Stimulated activated CD4-positive, alpha-beta T cell treated with anti-CD3 and anti-CD28 coated beads, Interleukin-12 subunit alpha, Interleukin-12 subunit beta, amount 100 ng/mL, for 24 hours (primary cell): ENCODE results near the gene GASK1B.
A peak's percentile ranks its signal among the peaks of the same experiment; 100 is the strongest.

Source experiments
- DNase-seq, 2 experiments: peaks; one replicate each; pipeline ENCODE4 v3.0.0-alpha.2; 2020; ENCODE audit warnings: low read depth in 2 of 2

Gene GASK1B

DNA sequence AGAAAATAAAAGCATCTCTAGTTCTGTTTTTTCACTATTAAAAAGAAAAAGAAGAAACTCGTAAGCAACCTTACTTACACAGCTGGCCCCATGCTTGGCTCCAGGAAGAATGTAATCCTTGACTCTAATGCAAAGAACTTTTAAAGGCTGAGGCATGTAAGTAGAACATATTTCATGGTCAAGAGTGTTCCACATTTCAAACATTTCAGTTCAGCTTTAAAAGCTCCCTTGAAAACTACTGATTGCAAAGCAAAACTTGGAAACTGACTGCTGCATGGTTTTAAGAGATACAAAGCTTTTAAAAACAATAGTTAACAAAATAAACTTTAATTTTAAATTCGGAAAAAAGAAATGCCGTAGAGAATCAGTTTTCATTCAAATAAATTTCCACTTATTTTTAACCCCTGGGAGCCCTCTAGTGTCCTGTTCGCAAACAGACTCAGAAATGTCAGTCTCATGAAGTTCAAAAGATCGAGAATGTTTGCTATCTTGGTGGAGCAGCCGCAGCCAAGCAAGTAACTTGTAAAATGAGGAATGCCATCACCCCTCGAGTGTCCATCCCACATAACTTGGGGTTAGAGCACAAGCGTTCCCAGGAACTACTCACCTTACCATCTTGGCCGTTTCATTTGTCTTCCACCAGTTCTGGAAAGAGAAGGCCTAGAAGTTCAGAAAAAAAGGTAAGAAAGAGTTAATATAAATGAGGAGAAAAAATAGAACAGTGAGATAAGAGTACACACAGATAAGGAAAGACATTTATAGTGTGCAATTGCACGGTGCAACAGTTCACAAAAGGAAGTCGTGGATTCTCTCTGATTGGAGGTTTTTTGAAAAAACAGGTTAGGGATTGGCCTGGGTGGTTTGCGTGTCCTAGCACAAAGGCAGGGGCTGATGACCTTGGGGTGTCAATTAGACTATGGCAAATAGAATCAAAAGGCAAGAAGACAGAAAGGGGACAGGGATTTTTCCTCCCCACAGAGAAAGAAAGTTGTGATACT lies at the start of gene GASK1B:
TSS of gene GASK1B (minus strand) at position 765 of the 998 bp plus-strand sequence. CDS start 1,650 bp downstream, outside the sequence.
- DNase-seq, result no peak

DNA sequence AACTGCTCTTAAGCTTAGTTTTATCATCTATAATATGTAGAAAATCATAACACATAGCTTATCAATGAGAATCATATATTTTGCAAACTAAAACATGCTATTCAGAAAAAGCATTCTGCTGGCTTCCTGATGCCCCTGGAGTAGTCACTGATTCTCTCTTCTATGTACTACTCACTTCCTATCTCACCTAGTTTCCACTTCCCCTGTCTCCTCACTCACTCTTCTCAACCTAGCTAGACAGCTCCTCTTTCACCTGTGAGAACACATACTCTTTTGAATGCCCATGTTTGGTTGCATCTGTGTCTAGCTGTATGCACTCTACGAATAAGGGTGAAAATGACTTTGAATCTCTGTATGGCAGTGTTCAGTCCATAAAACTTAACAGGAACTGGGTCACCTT lies 46.8 kb upstream of the GASK1B start:
- DNase-seq, result no peak

DNA sequence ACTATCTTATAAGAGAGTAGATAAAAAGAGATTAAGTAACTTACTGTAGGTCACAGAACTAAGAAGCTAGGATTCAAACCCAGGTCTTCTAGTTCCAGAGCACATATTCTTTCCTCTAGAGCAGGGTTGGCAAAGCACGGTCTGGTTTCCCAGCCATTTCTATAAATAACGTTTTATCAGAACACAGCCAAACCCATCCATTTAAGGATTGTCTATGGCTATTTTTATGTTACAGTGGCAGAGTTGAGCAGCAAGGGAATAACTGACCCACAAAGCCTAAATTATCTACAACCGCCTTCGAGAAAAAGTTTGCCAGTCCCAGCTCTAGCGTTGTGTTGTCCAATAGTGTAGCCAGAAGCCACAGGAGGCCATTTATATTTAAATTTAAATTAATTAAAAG lies 44.9 kb upstream of the GASK1B start:
- DNase-seq, result no peak

DNA sequence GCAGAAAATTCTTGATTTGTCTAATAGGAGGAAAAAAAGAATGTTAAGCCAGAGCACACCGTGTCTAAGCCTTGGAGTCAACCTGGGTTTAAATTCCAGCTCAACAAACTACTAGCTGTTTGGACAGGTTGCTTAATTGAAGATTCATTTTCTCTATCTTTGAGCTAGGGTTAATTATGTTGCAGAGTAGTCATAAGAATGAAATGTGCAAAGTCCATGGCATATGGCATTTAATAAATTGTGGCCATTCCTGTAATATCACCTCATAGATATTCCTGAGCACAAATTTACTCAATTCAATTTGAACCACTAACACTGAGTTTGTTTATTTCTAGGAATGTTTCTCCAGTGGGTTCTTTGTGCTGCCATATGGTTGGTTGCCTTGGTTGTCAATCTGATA lies 42.0 kb upstream of the GASK1B start:
- no peak for DNase-seq

DNA sequence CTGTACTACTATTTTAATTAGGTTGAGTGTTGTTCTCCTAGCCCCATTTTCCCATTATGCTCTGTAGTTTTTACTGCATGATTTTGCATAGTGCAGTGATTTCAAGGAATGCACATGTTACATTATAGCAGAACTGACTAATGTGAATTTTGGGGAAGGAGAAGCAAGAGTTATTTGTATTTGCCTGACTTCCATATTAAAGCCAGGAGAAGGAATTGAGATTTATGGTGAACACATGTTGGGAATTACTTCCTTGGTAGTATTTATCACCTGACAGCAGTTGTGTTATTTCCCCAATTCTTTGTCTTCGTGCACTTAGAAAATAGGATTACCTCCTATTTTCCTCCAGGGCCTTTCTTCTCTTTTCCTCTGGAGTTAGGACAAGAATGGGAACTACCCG lies 40.6 kb upstream of the GASK1B start:
- DNase-seq, result no peak

DNA sequence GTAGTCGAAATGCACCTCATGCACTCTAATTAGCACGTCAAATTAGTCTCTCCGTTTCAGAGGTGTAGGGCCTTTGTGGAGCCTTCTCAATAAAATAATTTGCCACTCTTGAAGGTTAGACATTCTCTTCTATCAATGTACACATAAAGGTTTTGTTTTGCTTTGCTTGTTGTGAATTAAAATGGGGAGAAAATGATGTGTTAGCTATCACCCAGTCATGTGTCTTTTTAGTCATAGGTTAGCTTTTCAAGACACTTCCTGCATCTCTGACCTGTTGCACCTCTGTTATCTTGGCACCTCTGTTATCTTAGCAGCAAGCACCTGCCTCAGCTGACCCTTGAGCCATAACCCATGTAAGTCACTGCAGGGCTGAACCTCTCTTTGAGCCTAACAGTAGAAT lies 38.4 kb upstream of the GASK1B start:
- no peak for DNase-seq

DNA sequence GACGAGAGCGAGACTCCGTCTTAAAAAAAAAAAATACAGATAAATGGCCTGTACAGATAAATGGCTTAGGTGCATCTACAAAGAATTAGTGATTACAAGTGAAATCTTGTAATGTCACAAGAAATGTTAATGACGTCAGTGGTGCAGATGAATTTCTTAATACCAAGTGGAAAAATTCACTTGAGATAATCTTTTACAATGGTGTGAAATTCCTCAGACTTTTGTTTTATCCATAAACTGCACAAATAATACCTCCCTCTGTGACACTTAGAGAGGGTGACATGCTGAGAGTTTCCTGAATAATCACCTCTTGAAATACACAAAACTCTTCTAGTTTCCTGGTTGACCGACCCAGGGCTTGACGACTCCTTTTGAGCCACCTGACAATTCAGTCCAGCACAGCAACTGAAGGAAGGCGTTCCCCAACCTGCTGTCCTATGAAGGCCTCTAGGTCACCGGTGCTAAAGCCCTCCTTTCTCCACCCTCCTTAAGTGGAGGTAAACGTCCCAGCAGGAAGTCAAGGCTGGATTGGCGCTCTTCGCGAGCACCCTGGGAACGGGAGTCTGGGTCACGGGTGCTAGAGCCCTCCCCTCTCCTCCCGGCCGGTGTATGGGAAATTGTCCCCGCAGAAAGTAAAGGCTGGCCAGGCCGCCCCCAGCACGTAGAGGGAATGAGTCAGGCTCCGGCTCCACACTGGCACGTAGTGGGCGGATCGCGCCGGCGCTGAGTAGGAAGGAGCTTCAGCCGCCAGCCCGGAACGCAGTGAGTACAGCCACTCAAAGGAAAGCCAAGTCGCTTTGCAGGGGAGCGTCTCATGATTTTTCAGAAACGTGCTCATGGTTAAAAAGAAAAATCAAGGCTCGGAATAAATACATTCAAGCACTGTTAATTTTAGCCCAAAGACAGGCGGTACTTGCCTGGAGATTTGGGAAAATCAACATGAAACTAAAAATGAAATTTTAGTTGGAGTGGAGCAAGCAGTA lies 37.3 kb upstream of the GASK1B start, which contains the start of gene TMEM144:
TSS of gene TMEM144 (plus strand) at position 662 of the 983 bp plus-strand sequence. CDS start 2,182 bp downstream, outside the sequence.
- DNase-seq, result peak; percentile 6 to 41

DNA sequence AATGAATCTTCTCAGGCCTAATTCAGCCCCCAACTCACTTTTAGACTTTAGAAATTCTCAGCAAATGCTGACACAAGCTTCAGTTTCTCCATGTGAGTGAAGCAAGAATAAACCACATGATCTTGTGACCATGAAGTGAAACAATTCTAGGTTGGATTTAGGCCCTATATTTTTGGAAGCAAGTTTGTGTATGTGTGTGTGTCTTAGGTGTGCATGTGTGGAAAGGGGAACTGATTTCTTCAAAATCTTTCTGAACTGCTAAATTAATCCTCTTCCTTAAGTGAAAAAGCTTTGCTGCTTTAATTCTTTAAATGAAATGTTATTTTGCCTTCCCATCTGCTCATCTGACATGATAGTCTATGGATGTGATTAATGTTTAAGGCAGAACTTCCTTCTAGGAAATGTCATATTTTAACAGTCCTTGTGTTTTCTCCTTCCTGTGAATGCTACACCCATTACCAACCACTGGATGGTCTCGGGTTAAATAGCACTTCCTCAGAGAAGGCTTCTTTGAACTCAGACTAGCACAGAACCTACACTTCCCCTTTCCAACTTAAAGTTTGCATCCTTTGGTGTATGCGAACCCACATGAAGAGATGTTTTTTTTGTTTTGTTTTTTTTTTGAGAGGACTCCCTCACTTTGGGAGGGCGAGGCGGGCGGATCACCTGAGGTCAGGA lies 36.3 kb upstream of the GASK1B start:
- no peak for DNase-seq

DNA sequence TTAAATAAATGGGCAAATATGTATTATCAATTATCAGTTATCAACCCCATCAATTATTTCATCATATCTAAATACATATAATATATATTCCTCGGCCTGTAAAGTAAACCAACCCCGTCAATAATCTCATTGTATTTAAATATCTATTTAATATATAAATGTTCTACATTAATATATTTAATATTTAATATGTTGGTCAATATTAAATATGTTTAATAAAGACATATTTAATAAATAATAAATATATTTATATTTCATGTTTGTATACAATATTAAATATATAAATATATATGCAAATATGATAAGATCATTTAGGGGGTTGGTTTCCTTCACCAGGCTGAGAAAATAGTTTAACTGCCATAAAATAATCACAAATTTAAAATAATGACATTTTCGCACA lies 31.1 kb upstream of the GASK1B start:
- no peak for DNase-seq

DNA sequence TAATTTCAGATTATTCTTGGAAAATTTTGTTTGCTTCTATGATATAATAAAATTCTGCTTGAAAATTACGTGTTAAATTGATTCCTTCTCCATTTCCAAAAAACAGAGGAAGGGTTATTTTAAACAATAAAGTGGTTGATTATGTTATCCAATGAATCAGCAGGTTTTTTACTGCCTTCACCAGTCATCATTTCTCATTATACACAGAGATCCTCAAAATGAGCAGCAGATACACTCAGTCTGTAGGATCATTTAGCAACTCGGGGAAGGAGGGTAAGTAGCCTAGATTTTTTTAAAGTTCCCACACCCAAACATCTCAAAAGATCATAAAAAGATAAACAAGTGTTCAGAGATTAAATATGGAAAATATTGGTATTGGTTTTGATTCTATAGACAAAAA lies 30.6 kb upstream of the GASK1B start:
- DNase-seq, result no peak

DNA sequence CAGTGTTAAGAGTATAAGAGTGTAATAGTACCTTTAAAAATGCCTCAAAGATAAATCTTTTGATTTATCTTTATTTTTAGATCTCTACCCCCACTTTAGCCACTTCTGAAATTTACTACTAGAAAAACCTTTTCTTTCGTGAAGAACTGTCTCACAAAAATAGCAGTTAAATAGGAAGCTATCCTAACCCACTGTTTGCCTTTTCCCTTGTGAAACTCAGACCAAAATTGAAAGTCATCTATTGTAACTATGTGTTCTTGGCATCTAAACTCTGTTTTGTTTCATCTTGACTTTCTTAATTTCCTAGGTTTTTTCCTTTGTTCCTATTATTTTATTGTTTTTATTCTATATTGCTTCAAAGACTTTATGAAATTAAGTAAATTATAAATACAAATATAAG lies 29.7 kb upstream of the GASK1B start:
- no peak for DNase-seq

DNA sequence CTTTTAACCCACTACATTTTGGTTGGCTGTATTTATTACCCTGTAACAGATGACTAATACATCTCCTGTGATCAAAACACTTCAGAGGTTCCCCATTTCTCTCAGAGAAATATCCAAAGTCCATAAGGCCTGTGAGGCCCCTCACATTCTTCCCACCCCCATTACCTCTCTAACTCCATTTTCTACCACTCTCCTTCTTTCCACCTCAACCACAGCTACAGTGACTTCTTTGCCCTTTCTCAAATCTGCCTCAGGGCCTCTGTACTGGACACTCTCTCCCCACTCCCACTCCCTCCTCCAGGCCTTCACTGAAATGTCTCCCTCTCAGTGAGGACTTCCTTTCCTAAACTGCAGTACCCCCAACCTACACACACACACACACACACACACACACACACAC lies 29.1 kb upstream of the GASK1B start:
- no peak for DNase-seq

DNA sequence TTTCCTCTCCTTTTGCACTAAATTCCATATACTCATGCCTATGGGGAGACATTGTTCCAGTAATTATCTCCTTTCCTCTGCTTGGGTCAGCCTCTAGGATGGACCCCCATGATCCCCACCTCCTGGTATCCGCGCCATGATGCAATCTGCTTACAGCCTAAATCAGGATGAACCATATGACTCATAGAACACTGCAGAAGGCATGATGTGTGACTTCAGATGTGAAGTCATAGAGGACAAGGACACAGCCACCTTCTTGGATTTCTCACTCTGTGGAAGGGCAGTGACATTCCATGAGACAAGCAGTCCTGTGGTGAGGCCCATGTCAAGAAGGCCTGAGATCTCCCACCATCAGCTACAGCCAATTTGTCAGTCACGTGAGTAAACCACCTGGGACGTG lies 28.5 kb upstream of the GASK1B start:
- DNase-seq, result no peak

DNA sequence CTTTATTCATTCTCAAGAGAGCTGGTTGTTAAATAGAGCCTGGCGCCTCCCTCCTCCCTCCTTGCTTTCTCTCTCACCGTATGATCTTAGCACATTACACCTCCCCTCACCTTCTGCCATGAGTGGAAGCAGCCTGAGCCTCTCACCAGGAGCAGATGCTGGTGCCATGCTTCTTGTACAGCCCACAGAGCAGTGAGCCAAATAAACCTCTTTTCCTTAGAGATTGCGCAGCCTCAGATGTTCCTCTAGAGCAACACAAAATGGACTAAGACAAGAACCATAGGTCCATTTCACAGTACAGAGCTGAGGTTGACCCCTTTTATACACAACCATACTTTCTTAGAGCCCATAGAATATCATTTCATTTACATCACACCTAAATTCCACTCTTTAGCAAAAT lies 27.4 kb upstream of the GASK1B start:
- no peak for DNase-seq

DNA sequence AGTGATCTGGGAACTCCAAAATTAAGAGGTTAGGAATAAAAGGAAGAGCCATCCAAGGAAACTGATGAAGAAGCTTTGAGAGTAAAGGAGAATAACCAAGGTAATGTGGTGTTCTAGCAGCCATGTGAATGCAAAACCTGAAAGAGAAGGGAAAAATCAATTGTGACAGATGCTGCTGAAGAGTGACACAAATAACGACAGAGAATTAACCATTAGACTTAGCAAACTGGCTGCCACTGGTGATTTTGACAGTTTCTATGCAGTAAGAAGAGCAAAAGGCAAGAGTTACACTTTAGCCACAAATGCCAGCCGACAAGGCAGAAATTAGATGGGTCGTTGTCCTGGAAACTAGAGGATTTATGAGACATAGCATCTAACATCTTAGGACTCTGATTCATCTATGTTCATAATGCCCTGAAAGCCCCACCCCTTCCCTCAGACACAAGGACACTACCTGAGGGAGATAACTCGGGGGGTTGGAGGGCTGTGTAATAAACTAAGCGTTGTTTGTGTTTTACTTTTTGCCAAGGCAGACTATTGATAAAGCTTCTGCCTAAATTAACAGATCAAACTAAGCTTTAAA lies 24.5 kb upstream of the GASK1B start:
- no peak for DNase-seq

DNA sequence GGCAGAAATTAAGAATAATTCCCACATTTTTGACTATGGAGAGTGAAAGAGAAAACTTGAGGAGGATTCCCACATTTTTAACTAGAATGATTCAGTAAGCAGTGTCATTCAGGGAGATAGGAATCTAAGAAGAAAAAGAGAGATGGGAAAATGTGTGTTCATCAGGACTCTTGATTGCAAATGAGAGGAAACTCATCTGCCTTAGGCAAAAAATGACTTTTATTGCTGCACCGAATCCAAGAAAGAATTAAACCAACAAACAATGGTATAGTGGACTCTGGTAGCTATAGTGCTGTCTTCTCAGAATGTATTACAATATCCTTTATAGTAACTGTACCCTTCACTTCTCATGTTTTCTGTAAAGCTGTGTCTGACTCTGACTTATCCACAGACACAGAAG lies 22.5 kb upstream of the GASK1B start:
- no peak for DNase-seq

DNA sequence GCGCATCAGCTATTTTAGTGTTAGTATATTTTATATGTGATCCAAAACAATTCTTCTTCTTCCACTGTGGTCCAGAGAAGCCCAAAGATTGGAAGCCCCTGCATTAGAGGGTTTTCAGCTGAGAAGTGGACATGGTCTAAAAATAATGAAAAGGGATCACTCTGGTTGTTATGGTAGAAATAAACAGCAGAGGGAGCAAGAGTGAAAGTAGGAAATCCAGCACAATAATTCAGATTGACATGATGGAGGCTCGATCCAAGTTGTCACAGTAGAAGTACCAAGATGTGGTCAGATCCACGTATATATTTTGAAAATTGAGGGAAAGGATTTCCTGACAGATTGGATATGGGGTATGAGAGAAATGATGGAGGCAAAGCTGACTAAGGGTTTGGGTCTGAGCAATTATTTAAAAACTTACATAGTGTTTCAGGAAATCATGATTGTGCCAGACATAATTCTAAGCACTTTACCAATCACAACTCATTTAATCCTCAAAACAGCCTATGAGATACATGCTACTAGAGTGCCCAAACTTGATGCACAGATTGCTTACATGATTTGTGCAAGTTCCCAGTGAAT lies 20.4 kb upstream of the GASK1B start:
- DNase-seq, result no peak

DNA sequence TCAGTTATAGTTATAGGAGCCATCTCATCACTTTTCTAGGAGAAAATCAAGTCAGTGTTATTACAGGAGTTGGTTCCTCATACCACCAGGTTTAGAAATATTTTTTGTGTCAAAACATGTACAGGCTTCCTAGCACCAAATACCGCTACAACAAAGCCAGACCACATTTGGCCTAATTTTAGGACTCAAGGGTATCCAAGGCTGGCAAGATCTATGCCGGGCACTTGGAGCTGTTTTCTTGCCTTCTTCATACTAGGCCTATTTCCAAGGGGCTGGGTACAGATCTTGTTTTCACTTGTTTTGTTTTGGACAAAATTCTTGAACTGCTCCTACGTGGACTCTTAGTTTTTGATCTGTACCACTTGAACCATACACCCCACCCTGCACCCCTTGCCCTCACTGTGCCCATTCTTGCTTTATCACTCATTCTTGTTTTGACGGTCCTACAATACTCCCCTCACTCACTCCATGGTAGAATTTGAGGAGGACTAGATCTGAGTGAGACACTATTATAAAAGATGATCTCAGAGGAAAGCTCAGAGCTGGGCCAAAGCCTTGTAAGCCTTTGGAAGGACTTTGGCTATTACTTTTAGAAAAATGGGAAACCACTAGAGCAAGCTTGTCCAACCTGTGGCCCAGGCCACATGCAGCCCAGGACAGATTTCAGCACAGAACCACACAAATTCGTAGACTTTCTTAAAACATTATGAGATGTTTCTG lies 19.8 kb upstream of the GASK1B start:
- no peak for DNase-seq

DNA sequence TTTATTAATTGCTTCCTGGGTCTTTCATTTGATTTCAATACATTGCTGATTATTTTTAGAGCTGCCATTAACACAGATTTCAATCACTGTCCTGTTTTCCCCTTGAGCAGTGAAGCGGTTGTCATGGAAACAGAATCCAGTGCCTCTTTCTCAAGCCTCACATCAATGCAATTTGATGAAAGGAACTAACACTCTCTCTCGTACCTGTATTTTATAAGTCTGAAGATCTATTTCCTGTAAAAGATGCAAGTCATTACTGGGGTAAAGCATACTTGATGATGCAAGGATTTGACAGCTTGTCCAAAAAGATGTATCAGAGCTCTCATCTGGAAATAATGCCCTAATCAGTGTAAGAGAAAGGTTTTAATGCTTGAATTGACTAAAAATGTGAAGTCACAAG lies 17.9 kb upstream of the GASK1B start:
- DNase-seq, result no peak

DNA sequence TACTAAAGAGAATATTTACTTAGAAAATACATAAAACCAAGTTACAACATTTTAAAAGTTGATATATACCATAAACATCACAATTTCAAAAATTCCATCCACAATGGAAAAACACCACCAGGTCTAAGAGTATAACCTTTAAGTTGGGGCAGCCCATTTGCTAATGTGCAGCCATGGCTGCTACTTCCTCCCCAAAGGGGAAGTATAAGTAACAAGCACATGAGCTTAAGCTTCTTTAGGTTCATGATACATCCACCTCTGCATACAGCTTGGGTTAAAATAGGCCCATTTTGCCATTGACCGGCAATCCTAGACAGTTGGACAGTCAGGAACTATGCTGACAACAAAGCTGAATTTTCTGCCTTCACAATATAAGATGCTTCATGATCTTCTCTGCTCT lies 16.6 kb upstream of the GASK1B start:
- no peak for DNase-seq
